GM18517 (cell line): Measurements from ENCODE around the gene GNB4.

Source experiments
- ATAC-seq: cut with Tn5 transposase; IDR thresholded peaks from one replicate; pipeline ENCODE4 v1.9.1; 2021; ENCODE audit warnings: mild to moderate bottlenecking, moderate library complexity; ENCODE audit not compliant: unreplicated experiment

Gene GNB4

DNA sequence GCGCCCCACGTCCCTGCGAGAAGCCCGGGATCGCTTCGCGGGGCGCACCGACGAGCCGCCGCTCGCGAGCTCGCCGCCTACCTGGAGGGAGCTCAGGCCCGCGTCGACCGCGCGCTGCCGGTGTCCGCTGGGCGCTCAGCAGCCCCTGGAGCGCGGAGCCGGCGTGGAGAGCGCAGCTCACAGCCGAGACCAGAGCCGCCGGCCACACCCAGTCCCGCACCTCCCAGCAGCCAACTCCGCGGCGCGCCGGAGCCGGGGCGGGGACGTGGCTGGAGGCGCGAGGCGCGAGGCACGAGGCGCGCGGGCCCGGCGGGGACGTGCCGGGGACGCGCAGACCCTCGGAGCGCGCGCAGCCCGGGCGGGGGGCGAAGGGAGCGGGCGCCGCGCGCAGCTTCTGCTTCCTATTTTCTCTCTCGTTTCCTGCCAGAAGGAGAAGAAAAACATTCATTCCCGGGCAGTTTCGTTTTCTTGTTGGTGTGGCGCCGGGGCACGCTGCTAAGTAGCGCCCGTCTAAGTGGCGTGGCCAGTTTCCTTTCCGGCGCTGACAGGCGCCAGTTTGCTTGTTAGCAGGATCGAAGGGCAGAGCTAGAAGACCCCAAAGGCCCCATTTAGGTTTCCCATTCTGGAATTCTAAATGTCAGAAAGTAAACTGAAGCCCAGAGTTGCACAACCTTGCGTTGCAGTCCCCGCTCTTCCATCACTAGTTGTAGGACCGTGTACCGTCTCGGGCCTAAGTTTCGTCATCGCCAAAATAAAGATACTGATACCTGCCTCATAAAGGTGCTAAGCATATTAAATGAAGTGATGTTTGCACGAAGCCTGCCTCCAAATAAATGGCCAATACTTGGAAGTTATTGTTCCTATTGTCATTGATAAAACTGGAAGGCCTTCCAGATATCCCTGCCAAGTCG is at the start of gene GNB4:
TSS of gene GNB4 (minus strand) at position 206 of the 911 bp plus-strand sequence. CDS start 25,270 bp downstream, outside the sequence.
- ATAC-seq, result peak; percentile 69

DNA sequence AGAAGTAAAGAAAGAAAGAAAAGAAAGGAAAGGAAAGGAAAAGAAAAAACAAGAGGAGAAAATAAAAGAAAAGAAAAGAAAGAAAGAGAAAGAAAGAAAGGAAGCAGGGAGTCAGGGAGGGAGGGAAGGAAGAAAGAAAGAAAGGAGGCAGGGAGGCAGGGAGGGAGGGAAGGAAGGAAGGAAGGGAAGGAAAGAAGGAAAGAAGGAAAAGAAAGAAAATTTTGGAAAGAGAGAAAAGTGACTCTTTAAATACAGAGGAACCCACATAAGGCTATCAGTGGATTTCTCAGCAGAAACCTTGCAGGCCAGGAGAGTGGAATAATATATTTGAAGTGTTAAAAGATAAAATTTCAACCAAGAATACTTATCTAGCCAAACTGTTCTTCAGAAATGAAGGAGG is 44.2 kb upstream of the GNB4 start:
- no peak for ATAC-seq

GRCh38 chr3:179493260-179493659 is 42.0 kb upstream of the GNB4 start:
- ATAC-seq, result no peak

DNA sequence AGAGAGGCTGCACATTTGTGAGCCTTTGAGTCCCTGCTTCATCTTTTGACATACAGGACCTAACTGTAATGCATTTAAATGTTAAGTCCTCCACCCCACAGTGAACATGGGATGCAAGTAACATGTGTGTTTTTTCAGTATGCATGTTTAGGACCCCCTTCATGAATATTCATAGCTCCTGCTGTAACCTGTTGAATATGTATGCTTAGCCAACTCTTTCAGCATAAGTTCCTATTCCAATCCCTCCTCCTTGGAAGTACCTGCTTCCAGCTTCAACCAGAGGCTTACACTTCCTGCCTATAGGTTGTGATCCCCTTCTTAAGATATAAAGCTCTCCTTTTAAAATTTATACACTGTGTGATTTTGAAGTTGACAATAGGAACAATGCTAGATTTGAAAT is 36.9 kb upstream of the GNB4 start:
- no peak for ATAC-seq

DNA sequence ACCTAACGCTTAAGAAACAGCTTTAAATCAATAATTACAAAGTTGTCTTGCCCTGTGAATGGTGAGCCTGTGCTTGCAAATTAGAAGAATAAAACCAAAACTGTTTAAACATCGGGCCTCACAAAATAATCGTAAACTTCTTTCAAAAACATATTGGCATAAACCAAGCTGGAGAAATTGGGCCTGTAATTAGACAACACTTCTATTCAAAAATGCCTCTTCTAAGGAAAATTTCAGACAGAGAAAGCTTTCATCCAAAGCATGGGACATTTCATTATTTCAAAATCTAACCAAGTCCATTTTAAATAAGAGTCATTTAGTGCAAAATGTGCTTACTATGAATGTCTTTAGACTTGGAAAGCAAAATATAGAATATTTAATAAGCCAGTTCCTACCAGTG is 35.5 kb upstream of the GNB4 start:
- ATAC-seq, result no peak

- ATAC-seq, result no peak
These were observed 31.6 kb upstream of the GNB4 start for GRCh38 chr3:179482857-179483256.

DNA sequence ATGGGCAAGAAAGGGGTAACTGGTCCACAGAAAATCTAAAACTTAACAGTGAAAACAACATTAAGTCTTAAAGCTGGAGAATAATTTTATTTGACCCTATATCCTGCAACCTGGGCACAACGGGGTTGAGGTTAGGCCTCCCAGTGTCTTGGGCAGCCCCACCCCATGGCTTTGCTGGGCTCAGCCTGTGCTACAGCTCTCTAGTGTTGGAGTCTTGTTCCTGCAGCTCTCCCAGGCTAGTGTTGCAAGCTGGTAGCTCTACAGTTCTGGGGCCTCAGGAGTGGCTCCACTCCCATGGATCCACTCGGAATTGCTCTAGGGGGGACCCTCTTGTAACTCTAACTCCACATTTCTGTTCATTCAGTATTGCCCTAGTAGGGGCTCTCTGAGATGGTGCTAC is 24.9 kb upstream of the GNB4 start:
- ATAC-seq, result no peak

GRCh38 chr3:179474480-179474879 is 23.2 kb upstream of the GNB4 start:
- no peak for ATAC-seq

DNA sequence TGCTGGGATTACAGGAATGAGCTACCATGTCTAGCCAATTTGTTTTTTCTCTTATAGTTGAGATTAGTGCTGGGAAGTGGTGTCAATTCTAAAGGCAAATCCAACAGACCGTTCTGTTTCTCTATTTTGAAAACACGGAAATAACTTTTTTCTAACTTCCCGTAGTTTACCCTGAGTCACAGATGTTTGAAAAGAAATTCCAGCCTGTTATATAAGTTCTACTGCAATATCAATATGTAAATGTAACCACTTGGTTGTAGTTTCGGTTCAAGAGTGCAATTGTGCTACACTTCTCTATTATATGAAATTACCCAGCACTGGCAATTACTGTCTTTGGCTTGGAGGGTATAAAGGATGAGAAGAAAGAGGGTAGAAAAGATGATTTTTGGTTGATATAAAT is 22.3 kb upstream of the GNB4 start:
- no peak for ATAC-seq

DNA sequence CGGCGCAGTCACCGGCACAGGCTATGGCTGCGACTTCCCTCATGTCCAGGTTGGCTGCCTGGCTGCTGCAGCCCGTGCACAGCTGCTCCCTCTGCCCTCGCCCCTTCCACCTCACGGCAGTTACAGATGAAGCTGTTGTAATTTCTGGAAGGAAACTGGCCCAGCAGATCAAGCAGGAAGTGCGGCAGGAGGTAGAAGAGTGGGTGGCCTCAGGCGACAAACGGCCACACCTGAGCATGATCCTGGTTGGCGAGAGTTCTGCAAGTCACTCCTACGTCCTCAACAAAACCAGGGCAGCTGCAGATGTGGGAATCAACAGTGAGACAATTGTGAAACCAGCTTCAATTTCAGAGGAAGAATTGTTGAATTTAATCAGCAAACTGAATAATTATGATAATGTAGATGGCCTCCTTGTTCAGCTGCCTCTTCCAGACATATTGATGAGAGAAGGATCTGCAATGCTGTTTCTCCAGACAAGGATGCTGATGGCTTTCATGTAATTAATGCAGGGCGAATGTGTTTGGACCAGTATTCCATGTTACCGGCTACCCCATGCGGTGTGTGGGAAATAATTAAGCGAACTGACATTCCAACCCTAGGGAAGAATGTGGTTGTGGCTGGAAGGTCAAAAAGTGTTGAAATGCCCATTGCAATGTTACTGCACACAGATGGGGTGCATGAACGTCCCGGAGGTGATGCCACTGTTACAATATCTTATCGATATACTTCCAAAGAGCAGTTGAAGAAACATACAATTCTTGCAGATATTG is 13.2 kb upstream of the GNB4 start:
- no peak for ATAC-seq

DNA sequence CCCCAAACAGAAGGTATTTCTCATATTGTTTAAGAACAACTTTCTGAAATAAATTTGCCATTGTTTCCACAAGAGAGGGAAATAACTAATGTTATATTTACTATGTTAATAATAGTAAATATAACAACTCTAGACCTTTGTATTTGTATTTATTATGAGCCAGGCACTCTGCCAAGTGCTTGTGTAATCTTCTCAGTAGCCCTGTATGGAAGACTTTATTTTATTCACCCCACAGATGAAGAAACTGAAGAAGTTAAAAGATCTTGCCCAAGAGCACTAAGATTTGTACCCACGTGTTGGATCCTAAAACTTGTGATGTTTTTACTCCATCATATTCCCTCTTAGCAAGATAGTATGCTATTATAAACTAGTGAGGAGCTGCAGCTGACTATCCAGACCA is 12.0 kb upstream of the GNB4 start:
- ATAC-seq, result no peak

- ATAC-seq, result no peak
These were observed 9.0 kb upstream of the GNB4 start for GRCh38 chr3:179460260-179460659.

GRCh38 chr3:179455954-179456353 is 4.7 kb upstream of the GNB4 start:
- ATAC-seq, result no peak

DNA sequence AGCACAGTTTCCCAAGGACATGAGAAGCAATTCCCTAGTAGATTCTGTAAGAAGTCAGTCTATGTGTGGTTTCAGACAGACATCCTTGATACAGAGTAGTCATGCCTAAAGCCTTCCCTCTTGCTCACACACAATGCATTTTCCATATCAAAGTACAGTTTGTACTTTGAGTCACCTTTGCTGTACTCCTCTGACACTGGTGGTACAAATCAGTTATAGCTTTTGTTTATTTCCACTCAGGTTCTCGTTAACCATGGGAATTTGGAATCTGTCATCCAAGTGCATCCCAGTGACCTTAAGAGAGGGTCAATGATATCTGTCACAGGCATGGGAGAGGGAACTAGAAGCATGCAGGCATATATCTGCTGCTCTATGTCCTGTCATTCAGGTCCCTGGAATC is 3.6 kb upstream of the GNB4 start:
- ATAC-seq, result no peak

- no peak for ATAC-seq
These were observed 2.7 kb upstream of the GNB4 start for GRCh38 chr3:179453967-179454366.

DNA sequence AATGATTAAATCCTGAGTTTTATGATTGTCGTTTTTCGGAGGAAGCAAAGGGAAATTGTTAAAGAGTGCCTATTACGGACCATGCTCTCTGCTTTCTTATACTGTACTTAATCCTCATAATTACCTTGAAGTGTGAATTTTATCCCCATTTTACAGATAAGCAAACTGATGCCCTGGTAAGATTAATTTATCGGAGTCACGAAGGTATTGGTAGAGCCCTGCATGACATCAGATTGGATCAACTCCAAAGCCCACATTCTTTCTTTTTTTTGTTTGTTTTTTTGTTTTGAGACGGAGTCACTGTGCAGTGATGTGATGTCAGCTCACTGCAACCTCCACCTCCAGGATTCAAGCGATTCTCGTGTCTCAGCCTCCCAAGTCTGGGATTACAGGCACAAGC is 1.6 kb upstream of the GNB4 start:
- no peak for ATAC-seq

DNA sequence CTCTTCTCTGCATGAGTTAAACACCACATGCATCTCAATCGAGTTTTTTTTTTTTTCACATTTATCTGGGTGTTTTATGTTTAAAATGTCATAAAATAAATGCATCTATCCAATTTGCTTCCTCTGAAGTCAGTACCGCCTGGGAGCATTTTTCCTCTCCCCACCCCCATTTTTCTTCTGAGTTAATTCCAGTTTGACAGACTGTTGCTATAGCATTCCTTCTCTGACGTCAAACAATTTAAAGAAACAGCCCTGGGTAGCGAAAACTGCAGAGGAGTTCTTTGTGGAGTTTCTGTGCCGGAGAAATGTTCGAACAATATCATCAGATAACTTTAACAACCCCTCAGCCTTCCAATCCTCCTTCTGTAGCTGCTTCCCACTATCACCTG is 900 bp upstream of the GNB4 start:
- ATAC-seq, result no peak

- ATAC-seq, result peak; percentile 22
These were observed 387 bp downstream of the GNB4 start for GRCh38 chr3:179450901-179451264.

DNA sequence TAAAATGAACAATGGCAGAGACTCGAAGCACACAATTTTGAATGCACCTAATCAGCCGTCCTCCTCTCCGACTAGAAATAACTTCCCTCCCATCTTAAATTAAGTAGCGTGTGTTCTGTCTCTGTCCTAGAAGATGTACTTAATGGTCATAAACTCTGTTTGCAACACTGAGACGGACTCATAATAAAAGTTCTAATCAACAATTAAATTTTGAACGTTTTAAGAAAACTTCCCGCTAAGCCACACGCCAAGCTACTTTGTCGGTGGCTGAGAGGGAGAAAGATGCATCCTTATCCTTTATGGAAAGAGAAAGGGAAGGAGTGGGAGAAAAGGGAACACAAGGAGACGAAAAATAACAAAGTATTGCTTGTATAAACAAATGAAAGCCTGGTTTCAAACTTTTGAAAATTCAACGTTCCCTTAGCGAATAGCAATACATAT is 989 bp downstream of the GNB4 start:
- no peak for ATAC-seq

DNA sequence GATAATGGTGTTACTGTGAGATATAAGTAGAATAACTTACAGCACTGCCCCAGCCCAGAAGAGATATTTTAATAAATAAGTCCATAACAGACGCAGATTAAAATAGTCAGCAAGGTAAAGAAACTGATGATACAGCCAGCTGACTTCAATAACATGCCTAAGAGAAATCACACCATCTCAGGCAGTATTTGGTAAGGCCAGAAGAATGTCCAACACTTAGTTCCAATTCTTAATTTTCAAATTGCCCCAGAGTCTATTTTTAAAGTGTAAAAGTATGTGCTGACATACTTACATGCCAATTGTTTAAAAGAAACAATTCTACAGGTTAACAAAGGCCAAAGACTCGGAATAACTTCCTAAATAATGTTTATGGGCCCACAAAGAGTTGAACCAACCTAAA is 1.6 kb downstream of the GNB4 start:
- ATAC-seq, result no peak

GRCh38 chr3:179447251-179447650 is 4.0 kb downstream of the GNB4 start:
- ATAC-seq, result no peak

- no peak for ATAC-seq
These were observed 4.8 kb downstream of the GNB4 start for GRCh38 chr3:179446501-179446900.
